ENCODE data around the gene CFAP20DC.
A peak's percentile ranks its signal among the peaks of the same experiment; 100 is the strongest.

The CFAP20DC gene

DNA sequence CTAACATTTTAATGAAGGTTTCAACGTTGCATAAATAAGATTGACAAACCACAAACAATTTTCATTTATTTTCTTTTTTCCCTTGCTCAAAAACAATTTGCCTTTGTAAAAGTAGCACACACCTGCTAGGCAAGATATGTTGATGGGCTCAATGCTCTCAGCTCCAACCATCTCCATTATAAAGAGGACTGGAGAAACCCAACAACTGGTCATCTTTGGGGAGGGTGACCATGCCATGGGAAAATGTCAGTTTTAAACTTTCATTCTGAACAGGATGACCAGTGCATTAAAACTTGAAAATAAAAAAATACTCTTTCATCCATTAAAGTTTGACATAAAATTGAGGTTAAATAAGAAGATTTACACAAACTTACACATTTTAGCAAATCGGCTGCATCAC is 183.7 kb downstream of the CFAP20DC start:
- WGBS (ENCODE audit: insufficient coverage) = no CpG with 5 or more reads among the region's 2 CpGs
- ChIA-PET CTCF (no interaction called here), POLR2A (no interaction called here)
- no peak overlapping the region for H3K27ac ChIP-seq (ENCODE audit: insufficient read depth in 1 of 2, low read depth in 1 of 2, low read length in 2 of 2, poor library complexity in 1 of 2, severe bottlenecking in 2 of 2)
- H3K27me3 ChIP-seq (replicated peaks in 2 of 5; ENCODE audit: control insufficient read depth in 4 of 5, insufficient read depth in 5 of 5, low read length in 4 of 5) = no peaks in the 10 kb centered on the region
- H3K4me3 ChIP-seq (ENCODE audit: control insufficient read depth in 1 of 7, extremely low read depth in 1 of 7, insufficient read depth in 4 of 7, low read depth in 2 of 7, low read length in 6 of 7) = no peak overlapping the region
- no peaks in the 10 kb centered on the region for H3K36me3 ChIP-seq (ENCODE audit: control insufficient read depth in 4 of 4, insufficient read depth in 4 of 4, low read length in 3 of 4)
- H3K4me1 ChIP-seq (ENCODE audit: control extremely low read depth in 1 of 4, control insufficient read depth in 4 of 4, insufficient read depth in 4 of 4, low read length in 3 of 4) = peaks cover 0 to 21% (median 5%) of the 10 kb centered on the region in 4 experiments
- DNase-seq = no peak
- no peaks in the 10 kb centered on the region for H3K9me3 ChIP-seq (ENCODE audit: control extremely low read depth in 1 of 5, control insufficient read depth in 4 of 5, insufficient read depth in 2 of 5, low read depth in 1 of 5, low read length in 4 of 5)

DNA sequence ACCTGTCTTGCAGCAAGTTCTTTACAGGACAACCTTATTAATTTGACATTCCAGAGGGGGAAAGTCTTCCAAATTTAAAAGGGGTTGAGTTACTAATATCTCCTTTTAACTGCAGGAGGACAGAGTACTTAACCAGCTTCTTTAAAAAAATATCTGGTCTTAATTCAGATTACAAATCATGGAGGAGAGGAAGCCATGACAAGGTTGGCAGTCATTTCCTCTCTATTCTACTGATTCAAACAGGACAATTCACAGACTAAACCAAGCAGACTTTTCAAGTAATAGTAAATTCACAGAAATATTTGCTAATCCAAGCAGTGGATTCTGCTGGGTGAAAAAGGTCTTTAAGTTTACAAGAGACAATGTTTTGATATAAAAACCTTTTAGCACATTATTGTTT is 185.3 kb downstream of the CFAP20DC start:
- ChIA-PET POLR2A (no interaction called here), CTCF (interaction anchor here (1.1 kb wide), 1 partner anchor 14 kb away, joined by 3 read pairs; no protein-coding TSS in a partner anchor)
- DNase-seq = peak in 1 of 3 donors; percentile 23
- peaks cover 0 to 21% (median 5%) of the 10 kb centered on the region in 4 experiments for H3K4me1 ChIP-seq (ENCODE audit: control extremely low read depth in 1 of 4, control insufficient read depth in 4 of 4, insufficient read depth in 4 of 4, low read length in 3 of 4)
- no peak overlapping the region for H3K27ac ChIP-seq (ENCODE audit: insufficient read depth in 1 of 2, low read depth in 1 of 2, low read length in 2 of 2, poor library complexity in 1 of 2, severe bottlenecking in 2 of 2)
- H3K4me3 ChIP-seq (ENCODE audit: control insufficient read depth in 1 of 7, extremely low read depth in 1 of 7, insufficient read depth in 4 of 7, low read depth in 2 of 7, low read length in 6 of 7) = no peak overlapping the region
- no peaks in the 10 kb centered on the region for H3K9me3 ChIP-seq (ENCODE audit: control extremely low read depth in 1 of 5, control insufficient read depth in 4 of 5, insufficient read depth in 2 of 5, low read depth in 1 of 5, low read length in 4 of 5)
- H3K36me3 ChIP-seq (ENCODE audit: control insufficient read depth in 4 of 4, insufficient read depth in 4 of 4, low read length in 3 of 4) = no peaks in the 10 kb centered on the region
- no peaks in the 10 kb centered on the region for H3K27me3 ChIP-seq (replicated peaks in 2 of 5; ENCODE audit: control insufficient read depth in 4 of 5, insufficient read depth in 5 of 5, low read length in 4 of 5)

DNA sequence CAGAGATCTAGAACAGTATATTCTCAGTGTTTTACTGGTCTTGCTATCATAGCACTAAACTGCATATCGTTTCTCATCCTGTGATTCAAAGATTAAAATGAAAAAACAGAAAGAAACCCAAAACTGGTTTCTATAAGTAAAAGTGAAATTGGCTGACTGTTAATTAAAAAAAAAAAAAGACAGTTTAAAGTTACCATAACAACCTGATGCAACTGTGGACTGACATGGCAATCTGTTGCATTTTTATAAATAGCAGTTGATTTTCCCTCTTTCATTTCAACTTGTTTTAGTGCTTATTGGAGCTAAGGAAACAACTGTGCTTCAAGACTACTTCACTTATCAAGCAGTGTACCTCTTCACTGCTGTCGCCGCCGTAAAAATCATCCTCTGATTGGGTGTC is 186.6 kb downstream of the CFAP20DC start:
- H3K27ac ChIP-seq (ENCODE audit: insufficient read depth in 1 of 2, low read depth in 1 of 2, low read length in 2 of 2, poor library complexity in 1 of 2, severe bottlenecking in 2 of 2) = no peak overlapping the region
- WGBS (ENCODE audit: insufficient coverage) = 91% methylated on average over 4 of the region's 4 CpGs
- H3K27me3 ChIP-seq (replicated peaks in 2 of 5; ENCODE audit: control insufficient read depth in 4 of 5, insufficient read depth in 5 of 5, low read length in 4 of 5) = no peaks in the 10 kb centered on the region
- H3K9me3 ChIP-seq (ENCODE audit: control extremely low read depth in 1 of 5, control insufficient read depth in 4 of 5, insufficient read depth in 2 of 5, low read depth in 1 of 5, low read length in 4 of 5) = no peaks in the 10 kb centered on the region
- H3K4me1 ChIP-seq (ENCODE audit: control extremely low read depth in 1 of 4, control insufficient read depth in 4 of 4, insufficient read depth in 4 of 4, low read length in 3 of 4) = peaks cover 0 to 19% (median 5%) of the 10 kb centered on the region in 4 experiments
- peak in 2 of 3 donors; percentile 52 to 62 for DNase-seq
- H3K36me3 ChIP-seq (ENCODE audit: control insufficient read depth in 4 of 4, insufficient read depth in 4 of 4, low read length in 3 of 4) = no peaks in the 10 kb centered on the region
- POLR2A ChIA-PET = no interaction called here
- H3K4me3 ChIP-seq (ENCODE audit: control insufficient read depth in 1 of 7, extremely low read depth in 1 of 7, insufficient read depth in 4 of 7, low read depth in 2 of 7, low read length in 6 of 7) = no peak overlapping the region
- CTCF ChIA-PET = no interaction called here

- Histone ChIP-seq H3K9me3 (ENCODE audit: control extremely low read depth in 1 of 5, control insufficient read depth in 4 of 5, insufficient read depth in 2 of 5, low read depth in 1 of 5, low read length in 4 of 5) (no peaks in the 10 kb centered on the region), H3K36me3 (ENCODE audit: control insufficient read depth in 4 of 4, insufficient read depth in 4 of 4, low read length in 3 of 4) (no peaks in the 10 kb centered on the region), H3K4me1 (ENCODE audit: control extremely low read depth in 1 of 4, control insufficient read depth in 4 of 4, insufficient read depth in 4 of 4, low read length in 3 of 4) (peaks cover 0 to 16% (median 0%) of the 10 kb centered on the region in 4 experiments), H3K4me3 (ENCODE audit: control insufficient read depth in 1 of 7, extremely low read depth in 1 of 7, insufficient read depth in 4 of 7, low read depth in 2 of 7, low read length in 6 of 7) (no peak overlapping the region), H3K27me3 (replicated peaks in 2 of 5; ENCODE audit: control insufficient read depth in 4 of 5, insufficient read depth in 5 of 5, low read length in 4 of 5) (no peaks in the 10 kb centered on the region), H3K27ac (ENCODE audit: insufficient read depth in 1 of 2, low read depth in 1 of 2, low read length in 2 of 2, poor library complexity in 1 of 2, severe bottlenecking in 2 of 2) (no peak overlapping the region)
- ChIA-PET CTCF (no interaction called here), POLR2A (no interaction called here)
- WGBS (ENCODE audit: insufficient coverage) = no CpG with 5 or more reads among the region's 3 CpGs
- DNase-seq = peak in 1 of 3 donors; percentile 45
Observed at GRCh38 chr3:58861551-58861950, 188.3 kb downstream of the CFAP20DC start.

DNA sequence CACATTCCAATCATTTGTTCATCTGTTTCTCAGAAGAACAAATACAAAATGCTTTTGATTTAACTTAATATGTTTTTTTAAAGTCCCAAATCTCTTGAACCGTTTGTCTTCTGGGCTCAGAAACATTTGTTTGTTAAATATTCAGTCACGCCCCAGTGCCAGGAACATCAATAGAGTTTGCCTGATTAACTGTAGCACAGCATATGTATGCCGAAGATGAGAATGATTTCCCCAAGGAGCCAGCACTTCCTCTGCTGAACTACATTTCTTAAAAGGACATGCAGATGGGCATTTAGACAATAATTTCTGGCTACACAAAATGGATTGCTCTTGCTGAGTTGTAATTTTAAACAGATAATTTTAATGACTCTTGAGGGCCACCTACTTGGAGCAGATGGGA is 191.7 kb downstream of the CFAP20DC start:
- 89% methylated on average over 3 of the region's 3 CpGs for WGBS (ENCODE audit: insufficient coverage)
- CTCF ChIA-PET = no interaction called here
- Histone ChIP-seq H3K9me3 (ENCODE audit: control extremely low read depth in 1 of 5, control insufficient read depth in 4 of 5, insufficient read depth in 2 of 5, low read depth in 1 of 5, low read length in 4 of 5) (no peaks in the 10 kb centered on the region), H3K4me1 (ENCODE audit: control extremely low read depth in 1 of 4, control insufficient read depth in 4 of 4, insufficient read depth in 4 of 4, low read length in 3 of 4) (peaks cover 0 to 5% (median 0%) of the 10 kb centered on the region in 4 experiments), H3K27me3 (replicated peaks in 2 of 5; ENCODE audit: control insufficient read depth in 4 of 5, insufficient read depth in 5 of 5, low read length in 4 of 5) (no peaks in the 10 kb centered on the region), H3K36me3 (ENCODE audit: control insufficient read depth in 4 of 4, insufficient read depth in 4 of 4, low read length in 3 of 4) (no peaks in the 10 kb centered on the region), H3K4me3 (ENCODE audit: control insufficient read depth in 1 of 7, extremely low read depth in 1 of 7, insufficient read depth in 4 of 7, low read depth in 2 of 7, low read length in 6 of 7) (no peak overlapping the region), H3K27ac (ENCODE audit: insufficient read depth in 1 of 2, low read depth in 1 of 2, low read length in 2 of 2, poor library complexity in 1 of 2, severe bottlenecking in 2 of 2) (no peak overlapping the region)
- POLR2A ChIA-PET = no interaction called here
- peak in 1 of 3 donors; percentile 9 for DNase-seq

GRCh38 chr3:58857402-58857801 is 192.4 kb downstream of the CFAP20DC start:
- ChIA-PET POLR2A (no interaction called here), CTCF (no interaction called here)
- no peaks in the 10 kb centered on the region for H3K27me3 ChIP-seq (replicated peaks in 2 of 5; ENCODE audit: control insufficient read depth in 4 of 5, insufficient read depth in 5 of 5, low read length in 4 of 5)
- no peak overlapping the region for H3K4me3 ChIP-seq (ENCODE audit: control insufficient read depth in 1 of 7, extremely low read depth in 1 of 7, insufficient read depth in 4 of 7, low read depth in 2 of 7, low read length in 6 of 7)
- peaks cover 0 to 4% (median 0%) of the 10 kb centered on the region in 4 experiments for H3K4me1 ChIP-seq (ENCODE audit: control extremely low read depth in 1 of 4, control insufficient read depth in 4 of 4, insufficient read depth in 4 of 4, low read length in 3 of 4)
- H3K36me3 ChIP-seq (ENCODE audit: control insufficient read depth in 4 of 4, insufficient read depth in 4 of 4, low read length in 3 of 4) = no peaks in the 10 kb centered on the region
- no peaks in the 10 kb centered on the region for H3K9me3 ChIP-seq (ENCODE audit: control extremely low read depth in 1 of 5, control insufficient read depth in 4 of 5, insufficient read depth in 2 of 5, low read depth in 1 of 5, low read length in 4 of 5)
- DNase-seq = no peak
- no peak overlapping the region for H3K27ac ChIP-seq (ENCODE audit: insufficient read depth in 1 of 2, low read depth in 1 of 2, low read length in 2 of 2, poor library complexity in 1 of 2, severe bottlenecking in 2 of 2)
- WGBS (ENCODE audit: insufficient coverage) = no CpG with 5 or more reads among the region's 1 CpG

GRCh38 chr3:58848826-58849225 is 201.0 kb downstream of the CFAP20DC start:
- POLR2A ChIA-PET = no interaction called here

More at GRCh38 chr3:58848826-58849225, 201.0 kb downstream of the CFAP20DC start:
- H3K36me3 ChIP-seq (ENCODE audit: control insufficient read depth in 4 of 4, insufficient read depth in 4 of 4, low read length in 3 of 4) = no peaks in the 10 kb centered on the region
- peak in 2 of 3 donors; percentile 52 to 53 for DNase-seq
- 80% methylated on average over 5 of the region's 7 CpGs for WGBS (ENCODE audit: insufficient coverage)
- H3K27ac ChIP-seq (ENCODE audit: insufficient read depth in 1 of 2, low read depth in 1 of 2, low read length in 2 of 2, poor library complexity in 1 of 2, severe bottlenecking in 2 of 2) = no peak overlapping the region
- H3K27me3 ChIP-seq (replicated peaks in 2 of 5; ENCODE audit: control insufficient read depth in 4 of 5, insufficient read depth in 5 of 5, low read length in 4 of 5) = no peaks in the 10 kb centered on the region
- no peaks in the 10 kb centered on the region for H3K9me3 ChIP-seq (ENCODE audit: control extremely low read depth in 1 of 5, control insufficient read depth in 4 of 5, insufficient read depth in 2 of 5, low read depth in 1 of 5, low read length in 4 of 5)
- no peak overlapping the region for H3K4me3 ChIP-seq (ENCODE audit: control insufficient read depth in 1 of 7, extremely low read depth in 1 of 7, insufficient read depth in 4 of 7, low read depth in 2 of 7, low read length in 6 of 7)
- H3K4me1 ChIP-seq (ENCODE audit: control extremely low read depth in 1 of 4, control insufficient read depth in 4 of 4, insufficient read depth in 4 of 4, low read length in 3 of 4) = no peaks in the 10 kb centered on the region
- CTCF ChIA-PET = no interaction called here

All from common myeloid progenitor, CD34-positive (primary cell).